Measurements from ENCODE around the gene MYZAP.

Gene MYZAP, protein sequence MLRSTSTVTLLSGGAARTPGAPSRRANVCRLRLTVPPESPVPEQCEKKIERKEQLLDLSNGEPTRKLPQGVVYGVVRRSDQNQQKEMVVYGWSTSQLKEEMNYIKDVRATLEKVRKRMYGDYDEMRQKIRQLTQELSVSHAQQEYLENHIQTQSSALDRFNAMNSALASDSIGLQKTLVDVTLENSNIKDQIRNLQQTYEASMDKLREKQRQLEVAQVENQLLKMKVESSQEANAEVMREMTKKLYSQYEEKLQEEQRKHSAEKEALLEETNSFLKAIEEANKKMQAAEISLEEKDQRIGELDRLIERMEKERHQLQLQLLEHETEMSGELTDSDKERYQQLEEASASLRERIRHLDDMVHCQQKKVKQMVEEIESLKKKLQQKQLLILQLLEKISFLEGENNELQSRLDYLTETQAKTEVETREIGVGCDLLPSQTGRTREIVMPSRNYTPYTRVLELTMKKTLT
- total RNA-seq = 0 to 0.09 (median 0) reads per million in 3 donors

DNA sequence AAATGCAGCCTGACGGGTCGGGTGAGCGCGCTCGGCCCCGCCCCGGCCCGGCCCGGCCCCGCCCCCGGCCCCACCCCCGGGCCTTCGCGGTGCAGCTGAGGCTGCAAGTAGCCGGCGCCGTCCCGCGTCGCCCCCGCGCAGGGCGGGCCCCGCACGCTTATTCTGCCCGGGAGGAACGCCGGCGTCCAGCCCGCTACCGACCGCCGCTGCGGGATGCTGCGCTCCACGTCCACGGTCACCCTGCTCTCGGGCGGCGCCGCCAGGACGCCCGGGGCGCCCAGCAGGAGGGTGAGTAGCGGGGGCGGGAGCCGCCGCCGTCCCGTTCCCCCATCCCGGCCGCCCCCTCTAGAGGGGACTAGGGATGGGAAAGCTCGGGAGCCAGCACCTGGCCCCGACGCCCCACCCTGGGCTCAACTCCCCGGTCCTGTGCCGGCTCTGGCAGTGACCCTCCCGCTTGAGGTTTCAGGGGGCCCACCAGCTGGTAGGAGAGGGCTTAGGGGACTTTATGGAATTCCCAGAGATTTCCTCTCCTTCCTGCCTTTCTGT, at the start of gene MYZAP:
Gene MYZAP (plus strand): TSS at position 83 of the 546 bp plus-strand sequence. CDS start 131 bp downstream, at position 214.
- Histone ChIP-seq H3K9me3 (ENCODE audit: control insufficient read depth, low read length) (no peaks in the 10 kb centered on the region), H3K36me3 (ENCODE audit: control insufficient read depth, insufficient read depth, low read length) (no peaks in the 10 kb centered on the region), H3K4me1 (ENCODE audit: control insufficient read depth, insufficient read depth, low read length, poor library complexity, severe bottlenecking) (peaks cover 14% of the 10 kb centered on the region), H3K27me3 (replicated peaks; ENCODE audit: control insufficient read depth, insufficient read depth, low read length, poor library complexity, severe bottlenecking) (peaks cover 5% of the 10 kb centered on the region), H3K27ac (ENCODE audit: insufficient read depth, low read length, poor library complexity, severe bottlenecking) (no peak within 1 kb of the TSS), H3K4me3 (ENCODE audit: insufficient read depth, low read depth, low read length, poor library complexity, severe bottlenecking) (peak within 1 kb of the TSS; percentile 41)
- no peak for DNase-seq

DNA sequence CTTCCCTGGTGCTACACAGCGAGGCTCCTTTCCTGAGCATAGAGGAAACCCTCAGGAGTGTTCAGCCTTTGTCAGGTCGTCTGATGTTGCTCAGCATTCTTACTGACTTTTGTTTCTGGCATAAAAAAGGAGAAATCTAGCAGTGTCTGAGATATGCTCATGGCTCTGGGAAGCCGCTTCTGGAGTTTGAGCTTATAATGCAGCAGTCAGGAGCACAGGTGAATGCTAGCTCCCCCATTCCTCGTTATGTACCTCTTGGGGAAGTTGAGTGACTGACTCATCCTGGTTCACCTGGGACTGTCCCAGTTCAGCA, 49.2 kb upstream of the MYZAP start:
- H3K36me3 ChIP-seq (ENCODE audit: control insufficient read depth, insufficient read depth, low read length) = no peaks in the 10 kb centered on the region
- DNase-seq = no peak
- H3K27ac ChIP-seq (ENCODE audit: insufficient read depth, low read length, poor library complexity, severe bottlenecking) = no peak overlapping the region
- H3K27me3 ChIP-seq (replicated peaks; ENCODE audit: control insufficient read depth, insufficient read depth, low read length, poor library complexity, severe bottlenecking) = no peaks in the 10 kb centered on the region
- no peak overlapping the region for H3K4me3 ChIP-seq (ENCODE audit: insufficient read depth, low read depth, low read length, poor library complexity, severe bottlenecking)
- H3K9me3 ChIP-seq (ENCODE audit: control insufficient read depth, low read length) = no peaks in the 10 kb centered on the region
- H3K4me1 ChIP-seq (ENCODE audit: control insufficient read depth, insufficient read depth, low read length, poor library complexity, severe bottlenecking) = no peaks in the 10 kb centered on the region

DNA sequence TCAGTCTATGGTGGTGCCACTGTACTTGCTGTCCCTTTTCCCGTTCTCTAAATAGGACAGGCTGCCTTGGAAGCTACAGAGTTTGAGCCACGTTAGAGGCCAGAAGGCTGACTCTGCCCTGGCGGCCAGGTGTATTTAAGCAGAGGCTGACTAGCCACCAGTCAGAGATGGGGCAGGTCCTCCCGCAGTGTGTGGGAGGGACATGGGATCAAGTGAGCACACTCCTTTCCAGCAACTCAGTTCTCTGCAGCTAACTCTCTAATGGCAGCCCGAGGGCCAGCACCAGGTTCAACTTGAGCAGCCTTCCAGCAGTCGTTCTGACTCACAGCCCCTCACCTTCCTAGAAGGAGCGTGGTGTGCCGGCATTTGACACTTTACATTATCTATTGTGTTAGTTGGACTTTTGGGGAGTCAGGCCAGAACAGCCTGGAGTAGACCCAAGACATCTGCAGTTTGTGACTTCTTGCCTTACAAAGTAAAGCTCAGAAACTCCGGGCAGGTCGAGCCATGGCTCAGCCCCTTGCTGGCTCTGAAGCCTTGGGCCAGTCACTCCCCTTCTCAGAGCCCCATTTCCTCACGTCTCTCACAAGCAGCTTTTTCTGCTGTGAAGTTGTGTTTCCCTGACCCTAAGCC, 46.7 kb upstream of the MYZAP start:
- no peaks in the 10 kb centered on the region for H3K9me3 ChIP-seq (ENCODE audit: control insufficient read depth, low read length)
- no peak overlapping the region for H3K27ac ChIP-seq (ENCODE audit: insufficient read depth, low read length, poor library complexity, severe bottlenecking)
- H3K36me3 ChIP-seq (ENCODE audit: control insufficient read depth, insufficient read depth, low read length) = no peaks in the 10 kb centered on the region
- H3K4me1 ChIP-seq (ENCODE audit: control insufficient read depth, insufficient read depth, low read length, poor library complexity, severe bottlenecking) = no peaks in the 10 kb centered on the region
- H3K27me3 ChIP-seq (replicated peaks; ENCODE audit: control insufficient read depth, insufficient read depth, low read length, poor library complexity, severe bottlenecking) = no peaks in the 10 kb centered on the region
- DNase-seq = no peak
- H3K4me3 ChIP-seq (ENCODE audit: insufficient read depth, low read depth, low read length, poor library complexity, severe bottlenecking) = no peak overlapping the region

DNA sequence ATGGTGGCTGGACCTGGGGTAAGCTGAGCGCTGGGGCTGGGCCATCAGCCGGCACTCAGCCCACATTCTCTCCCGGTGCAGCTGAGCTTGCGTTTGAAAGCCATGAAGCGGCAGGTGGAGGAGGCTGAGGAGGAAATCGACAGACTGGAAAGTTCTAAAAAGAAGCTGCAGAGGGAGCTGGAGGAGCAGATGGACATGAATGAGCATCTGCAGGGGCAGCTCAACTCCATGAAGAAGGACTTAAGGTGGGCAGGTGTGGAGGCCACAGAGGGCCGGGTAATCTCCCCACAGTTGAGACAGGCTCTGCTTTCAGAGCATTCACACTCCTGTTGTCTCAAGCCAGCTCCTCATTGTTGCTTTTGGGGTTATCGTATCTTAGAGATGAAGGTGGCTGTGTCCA, 45.7 kb upstream of the MYZAP start:
- no peaks in the 10 kb centered on the region for H3K36me3 ChIP-seq (ENCODE audit: control insufficient read depth, insufficient read depth, low read length)
- no peak overlapping the region for H3K4me3 ChIP-seq (ENCODE audit: insufficient read depth, low read depth, low read length, poor library complexity, severe bottlenecking)
- H3K9me3 ChIP-seq (ENCODE audit: control insufficient read depth, low read length) = no peaks in the 10 kb centered on the region
- no peaks in the 10 kb centered on the region for H3K4me1 ChIP-seq (ENCODE audit: control insufficient read depth, insufficient read depth, low read length, poor library complexity, severe bottlenecking)
- DNase-seq = no peak
- H3K27me3 ChIP-seq (replicated peaks; ENCODE audit: control insufficient read depth, insufficient read depth, low read length, poor library complexity, severe bottlenecking) = no peaks in the 10 kb centered on the region
- no peak overlapping the region for H3K27ac ChIP-seq (ENCODE audit: insufficient read depth, low read length, poor library complexity, severe bottlenecking)

DNA sequence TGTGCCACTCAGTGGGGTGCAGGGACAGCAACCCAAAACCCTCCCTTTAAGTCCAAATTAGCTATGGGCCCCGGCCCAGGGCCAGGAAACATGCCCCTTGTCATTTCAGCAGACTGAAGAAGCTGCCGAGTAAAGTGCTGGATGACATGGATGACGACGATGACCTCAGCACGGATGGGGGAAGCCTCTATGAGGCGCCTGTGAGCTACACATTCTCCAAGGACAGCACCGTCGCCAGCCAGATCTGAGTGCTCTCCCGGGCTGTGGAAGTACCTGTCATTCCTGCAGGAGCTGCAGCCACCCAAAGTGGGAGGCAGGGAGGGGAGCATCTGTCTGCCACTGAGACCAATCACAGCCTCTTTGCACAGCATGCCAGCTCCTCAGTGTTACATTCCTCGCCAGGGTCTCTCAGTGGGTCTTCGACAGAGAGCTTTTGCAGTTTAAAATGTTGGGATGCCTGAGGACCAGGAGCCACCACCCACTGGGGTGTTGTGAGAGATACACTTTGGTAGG, 44.4 kb upstream of the MYZAP start:
- no peaks in the 10 kb centered on the region for H3K9me3 ChIP-seq (ENCODE audit: control insufficient read depth, low read length)
- no peaks in the 10 kb centered on the region for H3K36me3 ChIP-seq (ENCODE audit: control insufficient read depth, insufficient read depth, low read length)
- H3K27ac ChIP-seq (ENCODE audit: insufficient read depth, low read length, poor library complexity, severe bottlenecking) = no peak overlapping the region
- DNase-seq = no peak
- H3K4me1 ChIP-seq (ENCODE audit: control insufficient read depth, insufficient read depth, low read length, poor library complexity, severe bottlenecking) = no peaks in the 10 kb centered on the region
- H3K4me3 ChIP-seq (ENCODE audit: insufficient read depth, low read depth, low read length, poor library complexity, severe bottlenecking) = no peak overlapping the region
- H3K27me3 ChIP-seq (replicated peaks; ENCODE audit: control insufficient read depth, insufficient read depth, low read length, poor library complexity, severe bottlenecking) = no peaks in the 10 kb centered on the region

DNA sequence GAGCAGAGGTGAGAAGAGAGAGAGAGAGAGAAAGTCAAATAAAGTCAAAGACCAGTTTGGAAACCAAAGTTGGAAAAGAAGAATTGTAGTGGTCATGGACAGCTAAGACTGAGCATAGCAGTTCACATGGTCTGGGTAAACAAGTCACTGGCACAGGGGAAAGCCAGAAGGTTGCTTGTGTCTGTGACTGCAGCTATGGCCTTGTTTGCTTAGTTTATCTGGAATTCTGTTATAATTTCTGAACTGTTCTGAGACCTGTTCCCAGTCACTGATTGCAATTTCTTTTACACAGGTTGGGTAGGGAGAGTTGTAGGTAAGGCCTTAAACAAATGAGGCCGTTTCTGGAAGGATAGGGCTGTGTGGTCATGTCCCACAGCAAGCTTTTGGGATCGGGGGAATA, 43.4 kb upstream of the MYZAP start:
- DNase-seq = no peak
- Histone ChIP-seq H3K4me1 (ENCODE audit: control insufficient read depth, insufficient read depth, low read length, poor library complexity, severe bottlenecking) (no peaks in the 10 kb centered on the region), H3K9me3 (ENCODE audit: control insufficient read depth, low read length) (no peaks in the 10 kb centered on the region), H3K36me3 (ENCODE audit: control insufficient read depth, insufficient read depth, low read length) (no peaks in the 10 kb centered on the region), H3K4me3 (ENCODE audit: insufficient read depth, low read depth, low read length, poor library complexity, severe bottlenecking) (no peak overlapping the region), H3K27me3 (replicated peaks; ENCODE audit: control insufficient read depth, insufficient read depth, low read length, poor library complexity, severe bottlenecking) (no peaks in the 10 kb centered on the region), H3K27ac (ENCODE audit: insufficient read depth, low read length, poor library complexity, severe bottlenecking) (no peak overlapping the region)

DNA sequence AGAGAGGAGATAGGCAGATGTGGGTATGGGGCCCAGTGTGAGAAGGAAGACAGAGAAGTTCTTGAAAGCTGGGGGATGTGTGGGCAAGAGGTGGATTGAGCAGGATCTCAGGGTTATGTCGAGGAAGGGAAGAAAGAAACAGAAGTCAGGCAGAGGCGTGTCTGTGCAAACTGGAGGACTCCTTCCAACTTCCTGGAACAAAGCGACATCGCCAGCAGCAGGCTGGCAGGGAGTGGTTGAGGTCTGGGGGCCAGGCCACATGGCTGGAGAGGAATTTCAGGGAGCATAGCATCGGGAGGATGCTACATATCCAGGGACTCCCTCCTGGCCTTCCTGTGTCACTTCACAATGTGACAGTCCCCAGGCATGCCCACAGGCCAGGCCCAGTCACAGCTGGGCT, 42.9 kb upstream of the MYZAP start:
- DNase-seq = no peak
- H3K27ac ChIP-seq (ENCODE audit: insufficient read depth, low read length, poor library complexity, severe bottlenecking) = no peak overlapping the region
- no peaks in the 10 kb centered on the region for H3K9me3 ChIP-seq (ENCODE audit: control insufficient read depth, low read length)
- no peaks in the 10 kb centered on the region for H3K36me3 ChIP-seq (ENCODE audit: control insufficient read depth, insufficient read depth, low read length)
- no peaks in the 10 kb centered on the region for H3K27me3 ChIP-seq (replicated peaks; ENCODE audit: control insufficient read depth, insufficient read depth, low read length, poor library complexity, severe bottlenecking)
- no peak overlapping the region for H3K4me3 ChIP-seq (ENCODE audit: insufficient read depth, low read depth, low read length, poor library complexity, severe bottlenecking)
- no peaks in the 10 kb centered on the region for H3K4me1 ChIP-seq (ENCODE audit: control insufficient read depth, insufficient read depth, low read length, poor library complexity, severe bottlenecking)

DNA sequence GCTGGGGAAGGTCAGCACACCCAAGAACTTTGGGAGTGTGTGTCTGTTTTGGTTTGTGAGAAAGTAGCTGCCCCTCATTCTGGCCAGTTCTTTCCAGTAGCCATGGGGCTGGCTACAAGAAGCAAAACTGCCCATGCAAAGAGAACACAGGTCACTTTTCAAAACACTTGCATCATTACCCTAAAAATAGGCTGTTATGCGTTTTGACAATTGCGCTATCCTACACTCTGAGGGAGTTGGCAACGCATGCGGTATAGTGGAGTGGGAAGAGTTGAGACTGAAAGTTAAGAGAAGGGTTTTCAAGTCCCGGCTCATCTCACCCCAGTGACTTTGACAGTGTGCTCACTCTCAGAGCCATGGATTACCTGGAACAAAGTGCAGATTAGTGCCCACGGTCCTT, 41.8 kb upstream of the MYZAP start:
- Histone ChIP-seq H3K36me3 (ENCODE audit: control insufficient read depth, insufficient read depth, low read length) (no peaks in the 10 kb centered on the region), H3K4me1 (ENCODE audit: control insufficient read depth, insufficient read depth, low read length, poor library complexity, severe bottlenecking) (no peaks in the 10 kb centered on the region), H3K9me3 (ENCODE audit: control insufficient read depth, low read length) (no peaks in the 10 kb centered on the region), H3K27me3 (replicated peaks; ENCODE audit: control insufficient read depth, insufficient read depth, low read length, poor library complexity, severe bottlenecking) (no peaks in the 10 kb centered on the region), H3K27ac (ENCODE audit: insufficient read depth, low read length, poor library complexity, severe bottlenecking) (no peak overlapping the region), H3K4me3 (ENCODE audit: insufficient read depth, low read depth, low read length, poor library complexity, severe bottlenecking) (no peak overlapping the region)
- DNase-seq = no peak

DNA sequence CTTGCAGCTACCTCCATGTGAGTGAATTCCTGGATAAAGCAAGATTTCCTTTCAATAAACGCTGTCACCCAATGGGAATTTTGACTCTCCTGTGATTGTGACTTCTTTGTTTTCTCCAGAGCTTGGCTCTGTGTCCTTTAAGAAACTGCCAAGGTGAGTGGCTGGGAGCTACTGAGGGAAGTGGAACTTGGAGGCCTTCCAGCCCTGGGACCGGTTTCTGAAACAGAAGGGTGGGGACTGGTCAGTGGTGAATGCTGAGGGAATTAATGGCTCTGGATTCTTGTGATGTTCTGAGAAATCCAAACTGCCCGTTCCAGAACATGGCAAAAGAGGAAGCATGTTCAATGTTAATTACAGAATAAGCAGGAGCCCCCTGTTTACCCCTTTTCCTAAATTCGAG, 41.1 kb upstream of the MYZAP start:
- DNase-seq = no peak
- Histone ChIP-seq H3K27me3 (replicated peaks; ENCODE audit: control insufficient read depth, insufficient read depth, low read length, poor library complexity, severe bottlenecking) (no peaks in the 10 kb centered on the region), H3K4me1 (ENCODE audit: control insufficient read depth, insufficient read depth, low read length, poor library complexity, severe bottlenecking) (no peaks in the 10 kb centered on the region), H3K4me3 (ENCODE audit: insufficient read depth, low read depth, low read length, poor library complexity, severe bottlenecking) (no peak overlapping the region), H3K36me3 (ENCODE audit: control insufficient read depth, insufficient read depth, low read length) (no peaks in the 10 kb centered on the region), H3K9me3 (ENCODE audit: control insufficient read depth, low read length) (no peaks in the 10 kb centered on the region), H3K27ac (ENCODE audit: insufficient read depth, low read length, poor library complexity, severe bottlenecking) (no peak overlapping the region)
